HEK293T (cell line): ENCODE measurements around the gene SETD5.

Experiments
- CTCF ChIA-PET: fragments of 350-600 bp; formaldehyde crosslinking; extraction: SDS; loops from one replicate; lab custom pipeline; 2021; ENCODE audit warnings: antibody characterized with exemption, inconsistent platforms; lab: Yijun Ruan, JAX
- POLR2A ChIA-PET: fragments of 350-600 bp; formaldehyde crosslinking; extraction: SDS; loops from one replicate; lab custom pipeline; 2020; ENCODE audit warnings: antibody characterized with exemption, inconsistent platforms; lab: Yijun Ruan, JAX
- DNase-seq: peaks from one replicate; pipeline ENCODE4 v3.0.0; 2012; ENCODE audit warnings: mixed read lengths; ENCODE audit errors: extremely low spot score
- ARNT ChIP-seq: fragments of 450-650 bp; IDR thresholded peaks from 2 replicates; pipeline ENCODE4 v1.6.1; 2017; ENCODE audit warnings: mild to moderate bottlenecking
- FOXM1 ChIP-seq: fragments of 450-650 bp; IDR thresholded peaks from 2 replicates; pipeline ENCODE4 v1.6.1; 2017; ENCODE audit warnings: mild to moderate bottlenecking, borderline replicate concordance
- HDGF ChIP-seq: fragments of 450-650 bp; IDR thresholded peaks from 2 replicates; pipeline ENCODE4 v1.6.1; 2017; ENCODE audit warnings: antibody characterized with exemption, borderline replicate concordance
- LEF1 ChIP-seq: fragments of 450-650 bp; IDR thresholded peaks from 2 replicates; pipeline ENCODE4 v1.6.1; 2017; ENCODE audit warnings: mild to moderate bottlenecking, borderline replicate concordance
- NFRKB ChIP-seq: fragments of 450-650 bp; IDR thresholded peaks from 2 replicates; pipeline ENCODE4 v1.6.1; 2016; ENCODE audit warnings: mild to moderate bottlenecking, moderate library complexity
- SP1 ChIP-seq: fragments of 450-650 bp; IDR thresholded peaks from 2 replicates; pipeline ENCODE4 v1.6.1; 2017
- ZNF384 ChIP-seq: fragments of 450-650 bp; IDR thresholded peaks from 2 replicates; pipeline ENCODE4 v1.6.1; 2016
- TF ChIP-seq, protein P1 (sequence below): fragments of 450-650 bp; IDR thresholded peaks from 2 replicates; pipeline ENCODE4 v1.6.1; 2016

Gene SETD5

DNA sequence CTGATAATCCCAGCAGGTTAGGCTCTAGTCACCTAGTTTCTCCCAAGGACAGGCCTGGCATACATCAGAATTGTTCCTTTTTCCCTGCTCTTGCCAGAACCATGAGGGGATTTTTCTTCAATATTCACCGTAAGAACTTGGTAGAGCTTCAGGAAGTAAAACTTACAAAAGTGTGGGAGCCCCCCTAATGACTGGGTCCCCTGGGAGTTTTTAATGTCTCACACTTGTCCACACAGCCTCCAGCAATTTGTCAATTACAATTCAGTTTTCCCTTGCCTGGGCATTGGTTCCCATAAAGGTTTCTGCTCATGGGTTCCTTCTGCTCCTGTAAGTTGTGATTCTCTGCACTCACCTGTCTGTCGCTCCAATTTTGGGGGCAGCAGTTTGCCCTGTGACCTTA lies 127.7 kb downstream of the SETD5 start:
- ChIA-PET CTCF (no interaction called here), POLR2A (no interaction called here)
- TF ChIP-seq NFRKB (no peak), ARNT (no peak), SP1 (no peak), HDGF (no peak), LEF1 (no peak), ZNF384 (no peak), FOXM1 (no peak)
- TF ChIP-seq, protein P1, sequence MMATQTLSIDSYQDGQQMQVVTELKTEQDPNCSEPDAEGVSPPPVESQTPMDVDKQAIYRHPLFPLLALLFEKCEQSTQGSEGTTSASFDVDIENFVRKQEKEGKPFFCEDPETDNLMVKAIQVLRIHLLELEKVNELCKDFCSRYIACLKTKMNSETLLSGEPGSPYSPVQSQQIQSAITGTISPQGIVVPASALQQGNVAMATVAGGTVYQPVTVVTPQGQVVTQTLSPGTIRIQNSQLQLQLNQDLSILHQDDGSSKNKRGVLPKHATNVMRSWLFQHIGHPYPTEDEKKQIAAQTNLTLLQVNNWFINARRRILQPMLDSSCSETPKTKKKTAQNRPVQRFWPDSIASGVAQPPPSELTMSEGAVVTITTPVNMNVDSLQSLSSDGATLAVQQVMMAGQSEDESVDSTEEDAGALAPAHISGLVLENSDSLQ, result no peak
- no peak for DNase-seq
